Measurements from ENCODE around the gene CCL16. TPM values are rescaled to one million over a fixed set of nuclear protein-coding genes. Genes with fewer than 3 reads are reported as not detected.
"Not testable (repeated sequence)": the region's sequence is repeated elsewhere in the genome, so short reads cannot be mapped to it uniquely, and the experiment has no call there.

The CCL16 gene
- total and polyA plus RNA-seq, 5 donors: 0.15 to 0.29 TPM; not detected in 3

DNA sequence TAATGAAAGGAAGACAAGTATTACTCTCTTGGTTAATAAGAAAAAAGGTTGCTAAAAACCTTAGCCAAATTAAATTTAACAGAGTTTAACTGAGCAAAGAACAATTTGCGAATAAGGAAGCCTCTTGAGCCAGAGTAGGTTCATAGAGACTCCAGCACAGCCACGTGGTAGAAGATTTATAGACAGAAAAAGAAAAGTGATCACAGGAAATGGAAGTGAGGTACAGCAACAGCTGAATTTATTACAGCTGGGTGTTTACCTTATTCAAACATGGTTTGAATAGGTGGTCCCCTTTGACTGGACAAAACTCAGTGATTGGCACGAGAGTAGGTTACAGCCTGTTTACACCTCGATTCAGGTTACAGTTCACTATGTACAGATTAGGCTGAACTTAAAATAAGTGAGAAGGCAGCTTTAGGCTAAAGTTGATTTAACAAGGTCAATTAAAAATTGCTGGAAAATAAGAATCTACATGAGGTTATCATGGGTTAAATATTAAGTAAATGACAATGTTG, 23.4 kb upstream of the CCL16 start:
- Histone ChIP-seq H3K27me3 (ENCODE audit: control insufficient read depth, insufficient read depth) (no peaks in the 10 kb centered on the region), H3K9me3 (ENCODE audit: control insufficient read depth, low read length) (peaks cover 2% of the 10 kb centered on the region), H3K4me1 (ENCODE audit: control insufficient read depth, insufficient read depth, low read length) (peaks cover 2% of the 10 kb centered on the region), H3K4me3 (ENCODE audit: low read length) (no peak overlapping the region), H3K27ac (ENCODE audit: low read length) (no peak overlapping the region)
- ATAC-seq: no peak
- WGBS: 67% methylated on average over 4 of the region's 4 CpGs
- intact Hi-C loops (cut with DNase I): no loop called here
- DNase-seq: no peak

DNA sequence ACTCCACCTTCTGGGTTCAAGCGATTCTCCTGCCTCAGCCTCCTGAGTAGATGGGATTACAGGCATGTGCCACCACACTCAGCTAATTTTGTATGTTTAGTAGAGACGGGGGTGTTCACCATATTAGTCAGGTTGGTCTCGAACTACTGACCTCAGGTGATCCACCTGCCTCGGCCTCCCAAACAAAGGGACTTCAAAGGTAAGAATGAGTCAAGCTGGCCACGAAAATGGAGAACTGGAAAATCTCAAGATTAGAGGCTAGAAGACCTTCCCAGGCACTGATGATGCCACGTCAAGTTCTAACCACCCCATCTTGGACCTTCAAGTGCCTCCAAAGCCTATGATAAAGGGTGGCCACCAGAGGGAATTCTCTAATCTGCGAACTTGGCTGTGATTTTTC, 21.3 kb upstream of the CCL16 start:
- no peaks in the 10 kb centered on the region for H3K9me3 ChIP-seq (ENCODE audit: control insufficient read depth, low read length)
- intact Hi-C loops (cut with DNase I): no loop called here
- H3K4me1 ChIP-seq (ENCODE audit: control insufficient read depth, insufficient read depth, low read length): peaks cover 2% of the 10 kb centered on the region
- H3K27me3 ChIP-seq (ENCODE audit: control insufficient read depth, insufficient read depth): no peaks in the 10 kb centered on the region
- WGBS: 86% methylated on average over 7 of the region's 7 CpGs
- ATAC-seq (no peak), DNase-seq (no peak)
- H3K27ac ChIP-seq (ENCODE audit: low read length): no peak overlapping the region
- no peak overlapping the region for H3K4me3 ChIP-seq (ENCODE audit: low read length)

DNA sequence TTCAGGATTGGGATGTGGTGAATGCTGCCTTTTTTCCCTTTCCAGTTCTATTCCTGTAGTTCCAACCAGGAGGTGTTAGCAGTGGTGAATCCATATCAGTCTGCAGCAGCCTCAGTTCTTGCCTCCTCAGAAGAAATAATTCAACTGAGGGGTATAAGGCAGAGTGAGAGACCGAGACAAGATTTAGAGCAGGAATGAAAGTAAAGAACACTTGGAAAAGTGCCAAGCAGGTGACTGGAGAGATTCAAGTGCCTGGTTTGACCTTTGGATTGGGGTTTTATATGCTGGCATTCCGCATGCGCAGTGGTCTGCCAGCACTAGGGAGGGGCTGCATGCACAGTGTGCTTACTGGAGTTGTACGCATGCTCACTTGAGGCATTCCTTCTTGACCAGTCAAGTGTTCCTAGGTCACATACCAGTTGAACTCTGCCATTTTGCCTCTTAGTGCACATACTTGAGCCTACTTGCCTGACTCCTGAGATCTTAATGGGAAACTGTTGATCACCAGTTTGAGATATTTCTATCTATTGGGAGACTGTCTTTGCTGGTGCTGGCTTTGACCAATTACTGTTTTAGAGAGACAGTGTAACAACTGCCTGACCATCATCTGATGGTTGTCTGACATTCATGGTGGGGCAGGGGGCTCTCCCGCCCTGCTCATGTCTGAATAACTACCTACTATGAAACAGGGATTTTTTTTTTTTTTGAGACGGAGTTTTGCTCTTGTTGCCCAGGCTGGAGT, 20.7 kb upstream of the CCL16 start:
- no peak overlapping the region for H3K4me3 ChIP-seq (ENCODE audit: low read length)
- H3K9me3 ChIP-seq (ENCODE audit: control insufficient read depth, low read length): no peaks in the 10 kb centered on the region
- H3K27ac ChIP-seq (ENCODE audit: low read length): no peak overlapping the region
- H3K4me1 ChIP-seq (ENCODE audit: control insufficient read depth, insufficient read depth, low read length): peaks cover 2% of the 10 kb centered on the region
- DNase-seq: no peak
- H3K27me3 ChIP-seq (ENCODE audit: control insufficient read depth, insufficient read depth): no peaks in the 10 kb centered on the region
- intact Hi-C loops (cut with DNase I): no loop called here
- no peak for ATAC-seq
- WGBS: 80% methylated on average over 6 of the region's 6 CpGs

DNA sequence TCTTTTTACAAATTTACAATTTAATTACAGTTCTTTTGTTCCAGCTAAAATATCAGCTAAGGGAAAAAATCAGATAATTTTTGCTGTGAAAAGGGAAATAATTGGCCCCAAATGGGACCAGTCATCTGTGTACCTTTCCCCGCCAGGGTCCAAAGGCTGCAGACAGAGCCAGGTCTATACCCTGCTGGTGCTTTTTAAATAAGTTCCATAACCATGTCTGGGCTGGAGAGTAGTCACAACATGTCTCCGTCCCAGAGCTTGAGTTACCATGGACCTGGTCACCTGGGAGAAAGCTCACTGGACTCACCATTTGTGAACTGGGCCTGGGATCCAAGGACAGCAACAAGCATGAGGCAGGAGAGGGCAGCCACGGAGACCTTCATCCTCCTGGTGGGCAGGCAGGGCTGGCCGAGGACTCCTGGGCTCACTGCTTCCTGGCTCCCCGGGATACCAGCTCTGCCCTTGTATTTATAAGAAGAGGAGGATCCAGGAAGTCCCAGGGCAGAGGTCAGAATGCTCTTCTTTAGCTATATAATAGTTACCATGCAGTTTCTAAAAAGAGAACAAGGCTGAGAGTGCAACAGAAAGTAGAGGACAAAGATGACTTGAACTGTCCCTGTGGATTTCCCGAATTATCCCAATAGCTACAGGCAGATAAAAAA, 19.9 kb upstream of the CCL16 start, which contains the start of gene CCL15:
Gene CCL15, minus strand, starts transcription at position 444 of the 662 bp plus-strand sequence. Its CDS starts 61 bp downstream, at position 383.
- Histone ChIP-seq H3K4me1 (ENCODE audit: control insufficient read depth, insufficient read depth, low read length) (peaks cover 2% of the 10 kb centered on the region), H3K27me3 (ENCODE audit: control insufficient read depth, insufficient read depth) (no peaks in the 10 kb centered on the region), H3K27ac (ENCODE audit: low read length) (no peak within 1 kb of the TSS), H3K9me3 (ENCODE audit: control insufficient read depth, low read length) (no peaks in the 10 kb centered on the region), H3K4me3 (ENCODE audit: low read length) (no peak within 1 kb of the TSS)
- DNase-seq (no peak), ATAC-seq (no peak)
- intact Hi-C loops (cut with DNase I): no loop called here
- 68% methylated on average over 6 of the region's 6 CpGs for WGBS

DNA sequence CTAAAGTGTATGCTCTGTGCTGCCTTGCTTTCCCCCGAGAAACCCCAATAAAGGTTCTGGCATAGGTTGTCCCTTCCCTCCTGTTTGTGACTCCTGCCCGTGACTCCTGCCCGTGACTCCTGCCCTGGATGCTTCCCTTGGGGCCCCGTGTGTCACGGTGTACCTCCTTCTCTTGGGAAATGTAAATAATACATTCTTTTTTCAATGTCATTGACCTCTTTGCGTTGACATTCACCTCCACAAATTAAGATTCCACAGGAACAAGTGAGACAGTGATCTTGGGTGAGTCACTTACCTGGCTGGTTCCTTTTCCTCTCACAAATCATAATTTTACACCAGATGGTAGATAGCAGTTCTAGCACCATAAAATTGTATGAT, 19.4 kb upstream of the CCL16 start:
- intact Hi-C loops (cut with DNase I): no loop called here
- whole genome bisulfite sequencing: 80% methylated on average over 6 of the region's 6 CpGs
- no peak for DNase-seq

DNA sequence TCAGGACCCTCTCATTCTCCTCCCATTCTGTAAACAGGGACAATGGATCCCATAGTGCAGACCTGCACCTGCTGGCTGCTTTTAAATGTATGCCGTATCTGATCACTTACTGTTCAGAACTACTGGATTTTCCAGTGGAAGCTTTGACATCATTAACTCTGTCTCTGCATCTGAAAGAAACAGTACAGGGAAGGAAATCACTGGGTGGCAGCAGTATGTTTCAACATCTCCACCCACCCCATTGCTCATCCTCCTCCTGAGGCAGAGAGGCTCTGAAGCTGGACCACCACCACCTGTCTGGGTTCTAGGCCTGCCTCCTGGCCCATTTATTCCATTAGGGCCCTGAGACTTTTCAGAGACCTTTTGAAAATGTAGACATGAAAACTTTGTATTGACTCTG, 17.5 kb upstream of the CCL16 start:
- WGBS: 88% methylated on average over 1 of the region's 1 CpG
- Histone ChIP-seq H3K9me3 (ENCODE audit: control insufficient read depth, low read length) (no peaks in the 10 kb centered on the region), H3K4me1 (ENCODE audit: control insufficient read depth, insufficient read depth, low read length) (peaks cover 2% of the 10 kb centered on the region), H3K4me3 (ENCODE audit: low read length) (no peak overlapping the region), H3K27me3 (ENCODE audit: control insufficient read depth, insufficient read depth) (no peaks in the 10 kb centered on the region), H3K27ac (ENCODE audit: low read length) (no peak overlapping the region)
- intact Hi-C loops (cut with DNase I): no loop called here
- ATAC-seq (no peak), DNase-seq (no peak)

More for the DNA sequence above, 19.4 kb upstream of the CCL16 start:
- peaks cover 2% of the 10 kb centered on the region for H3K4me1 ChIP-seq (ENCODE audit: control insufficient read depth, insufficient read depth, low read length)
- H3K4me3 ChIP-seq (ENCODE audit: low read length): no peak overlapping the region
- H3K27me3 ChIP-seq (ENCODE audit: control insufficient read depth, insufficient read depth): no peaks in the 10 kb centered on the region
- H3K27ac ChIP-seq (ENCODE audit: low read length): no peak overlapping the region
- no peak for ATAC-seq
- H3K9me3 ChIP-seq (ENCODE audit: control insufficient read depth, low read length): no peaks in the 10 kb centered on the region

DNA sequence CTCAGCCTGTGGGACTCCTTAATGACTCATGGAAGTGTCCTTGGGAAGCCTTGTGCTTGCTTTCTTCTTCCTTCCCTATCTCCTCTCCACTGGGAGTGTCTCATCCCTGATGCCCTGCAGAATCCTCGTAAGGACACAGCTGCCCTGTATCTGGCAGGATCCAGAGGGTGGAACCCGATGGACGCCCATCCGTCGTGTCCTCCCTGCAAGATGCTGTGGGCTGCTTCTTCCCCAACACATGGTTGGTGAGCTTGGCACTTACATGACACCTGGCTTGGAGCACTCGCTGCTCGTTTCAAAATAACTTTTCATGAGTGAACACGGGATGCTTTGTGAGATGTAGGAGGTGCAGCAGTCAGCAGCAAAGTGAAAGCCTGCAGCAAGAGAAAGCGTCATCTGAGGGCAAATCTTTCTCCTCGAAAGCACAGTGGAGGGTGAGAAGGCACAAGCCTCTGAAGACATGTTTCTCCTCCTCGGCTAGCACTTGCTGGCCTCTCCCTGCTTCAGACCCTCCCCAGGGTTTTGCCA, 16.8 kb upstream of the CCL16 start:
- H3K4me3 ChIP-seq (ENCODE audit: low read length): no peak overlapping the region
- no peak for ATAC-seq
- WGBS: 68% methylated on average over 11 of the region's 11 CpGs
- intact Hi-C loops (cut with DNase I): no loop called here
- peaks cover 2% of the 10 kb centered on the region for H3K4me1 ChIP-seq (ENCODE audit: control insufficient read depth, insufficient read depth, low read length)
- no peak for DNase-seq
- H3K27me3 ChIP-seq (ENCODE audit: control insufficient read depth, insufficient read depth): no peaks in the 10 kb centered on the region
- H3K9me3 ChIP-seq (ENCODE audit: control insufficient read depth, low read length): no peaks in the 10 kb centered on the region
- no peak overlapping the region for H3K27ac ChIP-seq (ENCODE audit: low read length)

DNA sequence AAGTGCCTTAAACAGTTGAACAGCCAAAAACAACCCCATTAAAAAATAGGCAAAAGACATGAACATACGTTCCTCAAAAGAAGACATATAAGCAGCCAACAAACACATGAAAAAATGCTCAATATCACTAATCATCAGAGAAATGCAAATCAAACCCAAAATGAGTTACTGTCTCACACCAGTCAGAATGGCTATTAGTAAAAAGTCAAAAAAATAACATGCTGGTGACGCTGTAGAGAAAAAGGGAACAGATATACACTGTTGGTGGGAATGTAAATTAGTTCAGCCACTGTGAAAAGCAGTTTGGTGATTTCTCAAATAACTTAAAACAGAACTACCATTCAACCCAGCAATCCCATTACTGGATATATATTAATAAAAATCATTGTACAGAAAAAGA, 14.0 kb upstream of the CCL16 start:
- H3K4me3 ChIP-seq (ENCODE audit: low read length); intact Hi-C loops (cut with DNase I); H3K9me3 ChIP-seq (ENCODE audit: control insufficient read depth, low read length); ATAC-seq; H3K4me1 ChIP-seq (ENCODE audit: control insufficient read depth, insufficient read depth, low read length); DNase-seq; H3K27ac ChIP-seq (ENCODE audit: low read length); H3K27me3 ChIP-seq (ENCODE audit: control insufficient read depth, insufficient read depth): not testable (repeated sequence)
- WGBS: 80% methylated on average over 2 of the region's 2 CpGs

DNA sequence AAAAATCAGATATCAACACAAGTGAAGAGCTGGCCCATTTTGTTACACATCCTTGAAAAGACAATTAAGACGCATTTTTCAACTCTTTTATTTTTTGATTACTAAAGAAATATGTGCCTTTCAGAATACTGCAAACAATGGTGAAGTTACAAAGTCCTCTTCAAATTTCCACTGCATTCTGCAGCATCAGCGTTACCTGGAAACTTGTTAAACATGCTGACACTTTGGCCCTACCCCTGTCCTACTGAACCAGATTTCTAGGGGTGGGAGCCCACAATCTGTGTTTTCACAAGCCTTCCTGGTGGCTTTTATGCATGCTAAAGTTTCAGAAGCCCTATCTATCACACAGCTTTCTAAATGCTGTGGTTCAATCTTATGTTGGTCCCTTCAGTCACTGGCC, 9.8 kb upstream of the CCL16 start:
- DNase-seq (no peak), ATAC-seq (no peak)
- H3K27me3 ChIP-seq (ENCODE audit: control insufficient read depth, insufficient read depth): no peaks in the 10 kb centered on the region
- H3K27ac ChIP-seq (ENCODE audit: low read length): no peak overlapping the region
- 95% methylated on average over 2 of the region's 2 CpGs for WGBS
- no peaks in the 10 kb centered on the region for H3K9me3 ChIP-seq (ENCODE audit: control insufficient read depth, low read length)
- intact Hi-C loops (cut with DNase I): no loop called here
- H3K4me3 ChIP-seq (ENCODE audit: low read length): no peak overlapping the region
- peaks cover 4% of the 10 kb centered on the region for H3K4me1 ChIP-seq (ENCODE audit: control insufficient read depth, insufficient read depth, low read length)

DNA sequence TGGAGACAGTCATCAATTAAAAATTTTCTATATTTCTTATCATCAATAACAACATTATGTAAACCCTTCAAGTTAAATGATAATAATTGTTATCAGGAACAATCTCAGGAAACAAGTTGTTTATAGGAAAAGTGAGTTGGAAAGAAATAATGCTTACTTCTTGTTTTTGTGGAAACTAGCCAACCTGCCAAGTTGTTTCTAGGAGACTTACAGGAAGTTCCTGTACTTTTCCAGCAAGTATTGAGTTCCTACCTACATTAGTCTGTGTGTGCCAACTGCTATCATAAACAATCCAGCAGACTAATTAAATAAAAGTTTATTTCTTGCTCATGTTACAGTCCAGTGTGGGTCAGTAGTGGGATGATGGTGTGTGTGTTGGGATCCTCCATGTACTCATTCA, 6.9 kb upstream of the CCL16 start:
- no peak for ATAC-seq
- Histone ChIP-seq H3K4me1 (ENCODE audit: control insufficient read depth, insufficient read depth, low read length) (peaks cover 4% of the 10 kb centered on the region), H3K4me3 (ENCODE audit: low read length) (no peak overlapping the region), H3K9me3 (ENCODE audit: control insufficient read depth, low read length) (no peaks in the 10 kb centered on the region), H3K27ac (ENCODE audit: low read length) (no peak overlapping the region), H3K27me3 (ENCODE audit: control insufficient read depth, insufficient read depth) (no peaks in the 10 kb centered on the region)
- no peak for DNase-seq
- intact Hi-C loops (cut with DNase I): no loop called here

DNA sequence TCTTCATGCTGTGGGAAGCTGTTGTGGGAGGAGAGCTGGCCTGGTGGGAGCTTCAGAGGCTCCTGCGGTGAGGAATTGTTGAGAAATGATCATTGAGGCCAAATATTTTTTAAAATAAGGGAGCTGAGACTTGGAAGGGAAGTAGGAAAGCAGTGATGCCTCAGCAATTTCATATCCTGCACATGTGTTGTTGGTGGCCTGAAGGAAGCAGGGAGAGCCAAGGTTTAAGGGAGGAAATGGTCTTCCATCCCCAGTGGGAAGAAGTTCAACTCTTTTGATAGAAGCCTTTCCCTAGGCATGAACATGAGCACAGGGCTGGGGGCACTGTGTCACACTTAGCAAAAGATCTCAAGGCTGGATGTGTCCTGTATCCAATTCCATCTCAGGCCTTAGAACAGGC, 5.3 kb upstream of the CCL16 start, which contains the start of gene CCL14:
Gene CCL14, minus strand, starts transcription at position 87 of the 400 bp plus-strand sequence. Its CDS starts 80 bp downstream, at position 7.
- H3K4me3 ChIP-seq (ENCODE audit: low read length): peak within 1 kb of the TSS; percentile 25

More for the DNA sequence above, 5.3 kb upstream of the CCL16 start, which contains the start of gene CCL14:
- ATAC-seq (no peak), DNase-seq (no peak)
- Histone ChIP-seq H3K27ac (ENCODE audit: low read length) (peak within 1 kb of the TSS; percentile 75), H3K9me3 (ENCODE audit: control insufficient read depth, low read length) (no peaks in the 10 kb centered on the region), H3K27me3 (ENCODE audit: control insufficient read depth, insufficient read depth) (no peaks in the 10 kb centered on the region), H3K4me1 (ENCODE audit: control insufficient read depth, insufficient read depth, low read length) (peaks cover 4% of the 10 kb centered on the region)
- 48% methylated on average over 1 of the region's 1 CpG for WGBS
- intact Hi-C loops (cut with DNase I): no loop called here
